Measurements from ENCODE around the gene EIF4EBP3. TPM values are rescaled to one million over a fixed set of nuclear protein-coding genes. Genes with fewer than 3 reads are reported as not detected.
"Not testable (repeated sequence)": the region's sequence is repeated elsewhere in the genome, so short reads cannot be mapped to it uniquely, and the experiment has no call there.

EIF4EBP3 gene
- total and polyA plus RNA-seq, 11 donors, result 4.7 to 34.9 (median 14.6) TPM

DNA sequence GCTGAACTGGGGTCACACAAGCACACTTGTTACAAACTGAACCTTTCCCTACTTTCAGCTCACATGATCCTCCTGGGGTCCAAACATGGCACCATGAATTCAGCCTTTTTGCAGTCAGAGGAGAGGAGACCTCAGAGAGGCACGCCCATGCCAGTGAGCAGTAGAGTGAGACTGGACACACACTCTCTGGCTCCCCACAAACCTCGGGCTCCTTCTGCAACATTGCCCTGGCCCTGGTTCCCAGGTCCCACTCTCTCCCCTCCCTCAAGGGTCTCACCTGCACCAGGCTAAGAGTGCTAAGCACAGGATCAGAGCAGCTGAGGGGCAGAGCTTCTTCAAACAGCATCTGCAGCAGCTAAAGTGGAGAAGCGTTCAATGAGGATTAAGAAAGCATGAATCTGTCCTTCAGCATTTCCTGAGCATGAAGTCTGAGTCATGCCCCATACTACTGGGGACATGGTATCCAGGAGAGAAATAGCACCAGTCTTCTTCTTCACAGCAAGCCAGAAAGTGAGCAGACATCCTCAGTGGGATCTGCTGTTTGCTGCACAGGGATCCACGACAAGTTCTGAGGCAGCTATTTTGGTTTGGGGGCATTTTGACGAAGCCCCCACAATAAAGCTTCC is 44.4 kb downstream of the EIF4EBP3 start:
- WGBS, 4 donors, result 73 to 85% (median 82%) methylated on average over 3 to 5 of the region's 5 CpGs
- no peak for TF ChIP-seq POLR2A (IDR thresholded peaks at IDR 0.05)
- no peak for TF ChIP-seq CTCF (IDR thresholded peaks at IDR 0.05)
- Histone ChIP-seq H3K27me3 (no peaks in the 10 kb centered on the region), H3K9me3 (no peaks in the 10 kb centered on the region), H3K36me3 (no peaks in the 10 kb centered on the region), H3K27ac (peak overlapping the region in 1 of 12 donors; percentile 90), H3K4me3 (peak overlapping the region in 1 of 12 donors; percentile 39), H3K4me1 (peaks cover 0 to 78% (median 15%) of the 10 kb centered on the region in 12 donors)
- no peak for DNase-seq
- peak in 1 of 4 donors; percentile 25 for ATAC-seq
- intact Hi-C loops (cut with DNase I), result no loop called here

DNA sequence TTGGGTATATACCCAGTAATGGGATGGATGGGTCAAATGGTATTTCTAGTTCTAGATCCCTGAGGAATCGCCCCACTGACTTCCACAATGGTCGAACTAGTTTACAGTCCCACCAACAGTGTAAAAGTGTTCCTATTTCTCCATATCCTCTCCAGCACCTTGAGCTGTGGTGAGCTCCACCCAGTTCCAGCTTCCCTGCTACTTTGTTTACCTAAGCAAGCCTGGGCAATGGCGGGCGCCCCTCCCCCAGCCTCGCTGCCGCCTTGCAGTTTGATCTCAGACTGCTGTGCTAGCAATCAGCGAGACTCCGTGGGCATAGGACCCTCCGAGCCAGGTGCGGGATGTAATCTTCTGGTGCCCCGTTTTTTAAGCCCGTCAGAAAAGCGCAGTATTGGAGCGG is 45.6 kb downstream of the EIF4EBP3 start:
- intact Hi-C loops (cut with DNase I), result not testable (repeated sequence)

GRCh38 chr5:140594169-140594568 is 46.7 kb downstream of the EIF4EBP3 start:
- no peaks in the 10 kb centered on the region for H3K27me3 ChIP-seq
- H3K27ac ChIP-seq, result no peak overlapping the region
- no peak overlapping the region for H3K4me3 ChIP-seq
- ATAC-seq (no peak), DNase-seq (no peak)
- intact Hi-C loops (cut with DNase I), result no loop called here
- WGBS, 4 donors, result 76 to 81% (median 78%) methylated on average over 4 to 6 of the region's 6 CpGs; no CpG with 5 or more reads in 1 of the 4 donors
- no peaks in the 10 kb centered on the region for H3K9me3 ChIP-seq
- TF ChIP-seq CTCF (IDR thresholded peaks at IDR 0.05) (no peak), POLR2A (IDR thresholded peaks at IDR 0.05) (no peak)
- H3K36me3 ChIP-seq, result no peaks in the 10 kb centered on the region
- peaks cover 0 to 62% (median 12%) of the 10 kb centered on the region in 12 donors for H3K4me1 ChIP-seq

More for the DNA sequence above, 45.6 kb downstream of the EIF4EBP3 start:
- WGBS, 4 donors, result 44 to 69% (median 56%) methylated on average over 12 to 13 of the region's 14 CpGs
- H3K36me3 ChIP-seq, DNase-seq, H3K9me3 ChIP-seq, H3K27me3 ChIP-seq, ATAC-seq, H3K27ac ChIP-seq: not testable (repeated sequence)
- Histone ChIP-seq H3K4me1 (peaks cover 0 to 73% (median 15%) of the 10 kb centered on the region in 12 donors), H3K4me3 (peak overlapping the region in 1 of 12 donors; percentile 25)

DNA sequence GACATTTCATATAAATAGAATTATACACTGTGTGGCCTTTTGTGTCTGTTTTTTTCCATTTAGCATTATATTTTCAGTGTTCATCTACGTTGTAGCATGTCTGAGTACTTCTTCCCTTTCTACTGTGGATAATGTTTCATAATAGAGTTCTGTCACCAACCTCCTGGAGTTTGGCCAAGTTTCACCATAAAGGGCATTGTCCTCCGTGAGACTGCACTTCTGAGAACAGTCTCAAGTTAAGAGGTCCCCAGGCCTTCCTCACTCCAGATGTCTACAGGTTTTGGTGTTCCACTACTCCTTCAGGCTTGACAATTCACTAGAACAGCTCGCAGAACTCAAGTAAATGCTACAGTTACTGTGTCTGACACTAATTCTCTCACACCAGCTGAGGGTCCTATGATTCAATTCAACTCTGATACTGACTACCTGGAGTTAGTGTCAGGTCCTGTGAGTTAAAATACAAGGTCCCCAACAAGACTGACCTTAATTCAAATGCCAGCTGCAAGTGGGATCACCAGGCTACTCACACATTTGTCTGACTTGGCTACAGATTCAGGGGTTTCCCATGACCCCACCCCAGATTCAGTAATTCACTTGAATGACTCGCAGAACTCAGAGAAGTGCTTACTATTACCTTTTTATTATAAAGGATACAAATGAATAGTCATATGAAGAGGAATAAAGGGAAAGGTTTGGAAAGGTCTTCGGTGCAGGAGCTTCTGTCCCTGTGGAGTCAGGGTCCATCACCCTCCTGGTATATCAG is 48.3 kb downstream of the EIF4EBP3 start:
- peak in 3 of 4 donors; percentile 79 to 82 (median 80) for ATAC-seq
- no peaks in the 10 kb centered on the region for H3K9me3 ChIP-seq
- H3K27ac ChIP-seq, result peak overlapping the region in 9 of 12 donors; percentile 16 to 81 (median 43)
- WGBS, 4 donors, result 61 to 64% (median 63%) methylated on average over 5 of the region's 5 CpGs
- no peaks in the 10 kb centered on the region for H3K27me3 ChIP-seq
- H3K36me3 ChIP-seq, result no peaks in the 10 kb centered on the region
- DNase-seq, result peak in 3 of 5 donors; percentile 51 to 59 (median 57)
- H3K4me3 ChIP-seq, result peak overlapping the region in 1 of 12 donors; percentile 12
- intact Hi-C loops (cut with DNase I), result no loop called here
- TF ChIP-seq POLR2A (IDR thresholded peaks at IDR 0.05) (no peak), CTCF (IDR thresholded peaks at IDR 0.05) (no peak)
- H3K4me1 ChIP-seq, result peaks cover 0 to 48% (median 11%) of the 10 kb centered on the region in 12 donors
